LHCN-M2 (cell line): ENCODE measurements around the gene FOSL1. TPM values are rescaled to one million over a fixed set of nuclear protein-coding genes. Genes with fewer than 3 reads are reported as not detected.

ENCODE experiments used
- DNase-seq: peaks from one replicate; pipeline ENCODE4 v3.0.0-alpha.2; 2012; ENCODE audit warnings: low read depth
- total RNA-seq: library from RNA; depleted of rRNA; stranded (reverse); fragments of >200 nt; gene quantifications from 2 replicates; pipeline ENCODE4 v1.2.3, GENCODE V29; 2014

The FOSL1 gene
- total RNA-seq, 1 experiment from 2014 or later: 266 TPM

GRCh38 chr11:65882120-65883057, 17.8 kb downstream of the FOSL1 start:
- no peak for DNase-seq

GRCh38 chr11:65880844-65881421, 19.3 kb downstream of the FOSL1 start:
- DNase-seq: no peak

GRCh38 chr11:65880027-65880426, 20.2 kb downstream of the FOSL1 start:
- DNase-seq: no peak

GRCh38 chr11:65879617-65880016, 20.6 kb downstream of the FOSL1 start, which contains the start of gene CTSW:
CTSW (plus strand) TSS chr11:65879837; CDS start chr11:65879855, 18 bp downstream.
- DNase-seq: no peak

GRCh38 chr11:65873318-65874156, 26.7 kb downstream of the FOSL1 start:
- DNase-seq: peak; percentile 88

GRCh38 chr11:65872586-65873317, 27.4 kb downstream of the FOSL1 start, which contains the start of gene EFEMP2:
EFEMP2 (minus strand) TSS chr11:65872800; CDS start chr11:65872354, 446 bp downstream.
- no peak for DNase-seq

- peak; percentile 57 for DNase-seq
Measured at GRCh38 chr11:65871811-65872548, 28.2 kb downstream of the FOSL1 start.

GRCh38 chr11:65870706-65871681, 29.2 kb downstream of the FOSL1 start:
- no peak for DNase-seq

GRCh38 chr11:65870307-65870658, 29.9 kb downstream of the FOSL1 start:
- DNase-seq: no peak

- DNase-seq: no peak
Measured at GRCh38 chr11:65869643-65870306, 30.4 kb downstream of the FOSL1 start.

GRCh38 chr11:65868907-65869306, 31.3 kb downstream of the FOSL1 start:
- no peak for DNase-seq

- DNase-seq: no peak
Measured at GRCh38 chr11:65868076-65868667, 32.0 kb downstream of the FOSL1 start.

GRCh38 chr11:65867284-65868071, 32.7 kb downstream of the FOSL1 start:
- DNase-seq: no peak

GRCh38 chr11:65866509-65867283, 33.5 kb downstream of the FOSL1 start:
- DNase-seq: no peak

GRCh38 chr11:65865550-65866172, 34.5 kb downstream of the FOSL1 start:
- DNase-seq: no peak
